GM18519 (cell line): ENCODE results near the gene STX1B.

Experiments used
- ATAC-seq: cut with Tn5 transposase; IDR thresholded peaks from one replicate; pipeline ENCODE4 v1.9.1; 2021; ENCODE audit warnings: mild to moderate bottlenecking, moderate library complexity; ENCODE audit not compliant: unreplicated experiment, low FRiP score

The STX1B gene

DNA sequence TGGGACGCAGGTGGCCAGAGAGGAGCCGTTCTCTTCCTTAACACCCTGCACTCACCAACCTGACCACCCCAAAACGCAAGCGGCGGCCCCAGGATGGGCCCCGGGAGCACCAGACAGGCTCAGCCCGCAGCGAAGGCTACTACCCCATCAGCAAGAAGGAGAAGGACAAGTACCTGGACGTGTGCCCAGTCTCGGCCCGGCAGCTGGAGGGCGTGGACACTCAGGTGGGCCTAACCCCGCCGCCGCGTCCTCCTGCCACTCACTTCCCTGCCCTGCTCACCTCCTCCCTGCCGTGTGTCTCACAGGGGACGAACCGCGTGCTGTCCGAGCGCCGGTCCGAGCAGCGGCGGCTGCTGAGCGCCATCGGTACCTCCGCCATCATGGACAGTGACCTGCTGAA, 30.0 kb downstream of the STX1B start:
- no peak for ATAC-seq

GRCh38 chr16:30980023-30980371, 30.4 kb downstream of the STX1B start:
- no peak for ATAC-seq

- no peak for ATAC-seq
Measured at GRCh38 chr16:30979170-30980022, 31.0 kb downstream of the STX1B start.

DNA sequence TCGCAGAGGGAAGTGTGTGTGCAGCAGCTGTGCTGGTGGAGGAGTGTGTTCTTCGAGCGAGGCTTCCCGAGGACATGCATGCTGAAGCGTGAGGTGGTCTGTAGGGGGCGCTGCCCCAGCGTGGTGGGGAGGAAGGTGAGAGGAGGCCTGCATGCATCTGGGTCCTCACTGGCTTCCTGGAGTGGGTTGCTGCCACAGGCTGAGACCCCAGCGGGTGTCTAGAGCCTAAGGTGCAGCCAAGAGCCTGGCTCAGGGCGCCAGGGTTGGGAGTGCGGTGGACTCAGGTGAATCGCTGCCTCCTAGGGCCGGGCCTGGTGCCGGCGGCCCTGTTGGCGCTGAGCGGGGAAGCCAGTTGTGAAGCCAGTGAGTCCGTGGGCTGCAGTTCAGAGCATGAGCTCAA, 32.9 kb downstream of the STX1B start:
- no peak for ATAC-seq

GRCh38 chr16:30976486-30976885, 34.0 kb downstream of the STX1B start:
- ATAC-seq = no peak

- no peak for ATAC-seq
Measured at GRCh38 chr16:30974348-30974747, 36.1 kb downstream of the STX1B start.

GRCh38 chr16:30972872-30973271, 37.6 kb downstream of the STX1B start:
- ATAC-seq = no peak

- ATAC-seq = no peak
Measured at GRCh38 chr16:30971298-30971697, 39.1 kb downstream of the STX1B start.

GRCh38 chr16:30969246-30969842, 41.1 kb downstream of the STX1B start:
- ATAC-seq = no peak

GRCh38 chr16:30967795-30968194, 42.6 kb downstream of the STX1B start:
- ATAC-seq = no peak

DNA sequence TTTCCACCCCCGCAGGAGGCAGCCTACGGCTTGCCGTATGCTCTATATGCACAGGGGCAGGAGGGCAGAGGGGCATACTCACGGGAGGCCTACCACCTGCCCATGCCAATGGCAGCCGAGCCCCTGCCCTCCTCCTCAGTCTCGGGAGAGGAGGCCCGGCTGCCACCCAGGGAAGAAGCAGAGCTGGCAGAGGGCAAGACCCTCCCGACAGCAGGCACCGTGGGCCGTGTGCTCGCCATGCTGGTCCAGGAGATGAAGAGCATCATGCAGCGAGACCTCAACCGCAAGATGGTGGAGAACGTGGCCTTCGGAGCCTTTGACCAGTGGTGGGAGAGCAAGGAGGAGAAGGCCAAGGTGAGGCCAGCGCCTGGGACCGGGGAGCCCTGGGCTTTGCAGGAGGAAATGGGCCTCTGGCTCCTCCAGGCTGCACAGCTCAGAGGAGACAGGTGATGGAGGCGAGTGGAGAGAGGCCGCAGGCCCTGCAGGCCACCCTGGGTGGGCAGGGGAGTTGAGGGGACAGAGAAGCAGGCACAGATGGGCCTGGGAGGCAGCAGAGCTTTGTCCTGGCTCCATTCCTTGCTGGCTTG, 44.3 kb downstream of the STX1B start:
- ATAC-seq = no peak

- no peak for ATAC-seq
Measured at GRCh38 chr16:30965436-30965835, 45.0 kb downstream of the STX1B start.

GRCh38 chr16:30964574-30965226, 45.7 kb downstream of the STX1B start:
- ATAC-seq = no peak

- no peak for ATAC-seq
Measured at GRCh38 chr16:30963925-30964511, 46.4 kb downstream of the STX1B start.

GRCh38 chr16:30961384-30961783, 49.1 kb downstream of the STX1B start:
- ATAC-seq = no peak

DNA sequence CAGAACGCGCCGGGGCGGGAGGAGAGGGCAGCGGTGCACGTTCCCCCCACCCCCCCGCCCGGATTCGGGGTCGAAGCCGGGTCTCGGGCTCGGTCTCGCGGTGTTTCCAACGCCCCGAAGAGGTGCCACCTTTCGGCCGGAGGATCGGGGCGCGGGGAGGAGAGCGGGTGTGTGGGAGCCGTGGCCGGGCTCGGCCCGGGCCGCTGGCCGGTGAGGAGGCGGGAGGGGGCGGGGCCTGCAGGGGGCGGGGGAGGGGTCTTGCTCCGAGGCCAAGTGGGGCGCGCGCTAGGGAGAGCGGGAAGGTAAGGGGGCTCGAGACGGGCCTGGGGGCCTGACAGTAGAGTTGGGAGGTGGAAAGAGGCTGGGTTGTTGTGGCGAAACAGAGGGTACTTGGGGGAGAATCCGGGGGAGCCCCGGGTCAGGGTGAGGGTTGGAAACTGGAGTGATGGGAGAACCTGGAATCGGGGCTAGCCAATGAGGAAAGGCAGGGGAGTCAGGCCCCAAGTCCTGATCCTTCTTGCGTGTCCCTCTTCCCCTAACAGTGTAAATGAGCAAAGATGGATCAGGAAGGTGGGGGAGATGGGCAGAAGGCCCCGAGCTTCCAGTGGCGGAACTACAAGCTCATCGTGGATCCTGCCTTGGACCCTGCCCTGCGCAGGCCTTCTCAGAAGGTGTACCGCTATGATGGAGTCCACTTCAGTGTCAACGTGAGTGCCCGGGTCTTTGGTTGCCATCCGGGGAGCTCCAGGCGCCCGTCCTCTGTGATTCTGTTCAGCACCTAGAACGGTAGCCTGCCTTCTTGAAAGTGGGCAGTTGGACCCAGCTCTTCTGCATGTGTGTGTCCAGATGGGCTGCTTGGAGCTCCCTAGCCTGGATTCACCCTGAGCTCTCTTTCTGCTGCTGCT, 52.0 kb downstream of the STX1B start:
- no peak for ATAC-seq

DNA sequence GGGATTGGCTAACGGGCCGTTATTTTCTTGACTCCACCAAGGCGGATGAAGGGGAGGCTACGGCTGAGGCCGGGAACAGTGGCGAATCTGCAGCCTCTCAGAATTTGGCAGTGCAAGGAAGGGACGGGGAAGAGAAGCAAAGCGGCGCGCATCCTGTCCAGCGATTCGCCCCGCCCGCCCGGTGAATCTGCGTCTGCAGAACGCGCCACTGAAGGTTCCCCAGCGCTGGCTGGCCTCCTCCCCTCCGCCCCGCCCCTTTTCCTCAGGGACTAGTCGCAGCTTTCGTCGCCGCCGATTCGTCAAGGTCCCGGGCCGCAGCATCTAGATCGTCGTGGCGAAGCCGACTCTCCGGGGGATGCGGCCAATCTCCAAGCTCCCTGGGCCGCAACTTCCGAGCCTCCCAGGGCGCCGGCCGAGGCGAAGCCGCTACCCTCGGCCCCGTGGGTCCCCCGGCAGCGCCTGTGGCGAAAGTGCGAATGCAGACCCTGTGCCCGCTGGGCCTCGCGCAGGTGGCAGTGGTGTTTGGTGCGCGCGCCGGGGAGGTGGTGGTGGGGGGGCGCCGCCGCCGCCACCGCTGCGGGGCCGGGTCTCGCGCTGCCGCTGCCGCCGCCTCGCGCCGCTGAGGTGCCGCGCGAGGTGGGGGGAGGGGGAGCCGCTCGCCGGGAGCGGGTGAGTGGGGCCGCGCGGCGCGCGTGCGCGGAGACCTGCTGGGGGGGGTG, 52.8 kb downstream of the STX1B start, which contains the start of gene SETD1A:
SETD1A (plus strand) TSS at position 299 of the 719 bp plus-strand sequence. CDS start 978 bp downstream, outside the sequence.
- ATAC-seq = no peak

DNA sequence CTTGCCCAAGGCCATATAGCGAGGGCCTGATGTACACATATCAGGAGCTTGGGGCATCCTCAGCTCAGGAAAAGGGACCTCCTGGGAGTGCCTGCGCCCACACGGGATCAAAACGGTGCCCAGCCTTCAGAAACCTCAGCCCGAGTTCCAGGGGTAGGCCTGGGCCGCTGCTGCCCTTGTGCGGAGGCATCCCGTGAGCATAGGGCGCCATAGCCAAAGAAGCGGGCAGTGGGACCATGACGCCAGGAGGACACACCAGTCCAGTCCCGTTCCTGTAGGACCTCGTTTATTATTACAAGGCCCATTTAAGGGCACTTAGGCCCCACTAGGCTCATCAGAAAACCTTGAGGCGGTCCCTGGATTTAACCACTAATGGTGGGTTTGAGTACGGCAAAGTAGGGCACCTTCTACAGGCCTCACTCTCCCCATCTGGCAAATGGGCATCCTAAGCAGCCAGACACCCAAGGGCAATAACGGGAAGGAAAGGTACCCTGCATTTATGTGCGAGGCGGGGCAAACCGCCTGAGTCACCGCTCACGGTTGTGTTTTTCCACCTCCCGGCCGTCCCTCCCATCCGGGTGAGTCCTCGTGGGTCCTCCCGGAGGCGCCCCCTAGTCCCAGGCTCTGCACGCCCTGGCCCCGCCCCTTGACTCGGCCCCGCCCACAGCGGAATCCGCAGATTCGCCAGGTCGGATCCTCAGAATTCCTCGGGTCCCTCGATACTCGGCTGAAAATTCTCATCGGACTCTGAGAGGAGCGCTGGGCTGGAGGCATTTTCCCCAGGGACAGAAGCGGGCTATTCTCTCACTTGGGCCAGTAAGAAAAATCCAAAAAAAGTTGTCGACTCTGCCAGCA, 53.6 kb downstream of the STX1B start:
- no peak for ATAC-seq
